GM12892 (cell line): ENCODE measurements around the gene ARL15.

ENCODE experiments used
- POLR2A ChIP-seq: IDR thresholded peaks from 2 replicates; pipeline ENCODE4 v1.6.1; 2011; ENCODE audit warnings: low read depth, low read length, control low read depth
- POLR2AphosphoS5 ChIP-seq: IDR thresholded peaks from 2 replicates; pipeline ENCODE4 v1.6.1; 2011; ENCODE audit warnings: low read depth, low read length, control low read depth
- TAF1 ChIP-seq: IDR thresholded peaks from 2 replicates; pipeline ENCODE4 v1.6.1; 2011; ENCODE audit warnings: low read depth, mild to moderate bottlenecking, control low read depth, low read length, borderline replicate concordance

- no peak for TF ChIP-seq POLR2A
- TF ChIP-seq TAF1 = no peak
- no peak for TF ChIP-seq POLR2AphosphoS5
Measured at GRCh38 chr5:54113060-54113459, 197.3 kb downstream of the ARL15 start.
